Glutamatergic neuron (in vitro differentiated cells): ENCODE results near the gene ORAI2. TPM values are rescaled to one million over a fixed set of nuclear protein-coding genes. Genes with fewer than 3 reads are reported as not detected.

Source experiments
- DNase-seq: peaks from one replicate; pipeline ENCODE4 v3.0.0; 2022
- H3K27ac Mint-ChIP-seq: one replicate; pipeline ENCODE4 v1.8.0; 2020; ENCODE audit warnings: mild to moderate bottlenecking, mixed read lengths, inconsistent platforms; ENCODE audit not compliant: unreplicated experiment
- H3K27me3 Mint-ChIP-seq: one replicate; pipeline ENCODE4 v1.8.0; 2020; ENCODE audit warnings: mild to moderate bottlenecking, moderate library complexity, mixed read lengths, inconsistent platforms; ENCODE audit not compliant: unreplicated experiment
- H3K36me3 Mint-ChIP-seq: one replicate; pipeline ENCODE4 v1.8.0; 2020; ENCODE audit warnings: mild to moderate bottlenecking, mixed read lengths, inconsistent platforms; ENCODE audit not compliant: unreplicated experiment
- H3K4me1 Mint-ChIP-seq: one replicate; pipeline ENCODE4 v1.8.0; 2020; ENCODE audit warnings: mild to moderate bottlenecking, low read depth, mixed read lengths, inconsistent platforms; ENCODE audit not compliant: unreplicated experiment
- H3K4me3 Mint-ChIP-seq: one replicate; pipeline ENCODE4 v1.8.0; 2020; ENCODE audit warnings: mild to moderate bottlenecking, mixed read lengths, inconsistent platforms; ENCODE audit not compliant: unreplicated experiment
- H3K9me3 Mint-ChIP-seq: one replicate; pipeline ENCODE4 v1.8.0; 2020; ENCODE audit warnings: mild to moderate bottlenecking, moderate library complexity, mixed read lengths, inconsistent platforms; ENCODE audit not compliant: unreplicated experiment
- total RNA-seq: library from RNA; stranded (reverse); fragmentation: NEBNext Ultra II Directional; extraction: Animal tissue kit (Norgen Biotek cat#: 25700); gene quantifications from one replicate; pipeline ENCODE4 v1.2.1, GENCODE V29; 2021; ENCODE audit not compliant: unreplicated experiment
- TF ChIP-seq, protein P1 (sequence below): fragments of 200-600 bp; sonication (generic); IDR thresholded peaks from one replicate; pipeline ENCODE4 v1.5.0; 2021; ENCODE audit not compliant: partially characterized antibody, unreplicated experiment

ORAI2 gene
- total RNA-seq, 1 donor from 2014 or later, result 31.8 TPM

GRCh38 chr7:102439963-102440795, 6.8 kb downstream of the ORAI2 start:
- H3K4me1 Mint-ChIP-seq, result peaks cover 12% of the 10 kb centered on the region
- H3K4me3 Mint-ChIP-seq, result no peak overlapping the region

GRCh38 chr7:102444961-102445673, 11.7 kb downstream of the ORAI2 start:
- DNase-seq, result no peak
- H3K27ac Mint-ChIP-seq, result peak overlapping the region; percentile 20
- H3K27me3 Mint-ChIP-seq, result peaks cover 2% of the 10 kb centered on the region
- no peak overlapping the region for H3K4me3 Mint-ChIP-seq
- TF ChIP-seq, protein P1, sequence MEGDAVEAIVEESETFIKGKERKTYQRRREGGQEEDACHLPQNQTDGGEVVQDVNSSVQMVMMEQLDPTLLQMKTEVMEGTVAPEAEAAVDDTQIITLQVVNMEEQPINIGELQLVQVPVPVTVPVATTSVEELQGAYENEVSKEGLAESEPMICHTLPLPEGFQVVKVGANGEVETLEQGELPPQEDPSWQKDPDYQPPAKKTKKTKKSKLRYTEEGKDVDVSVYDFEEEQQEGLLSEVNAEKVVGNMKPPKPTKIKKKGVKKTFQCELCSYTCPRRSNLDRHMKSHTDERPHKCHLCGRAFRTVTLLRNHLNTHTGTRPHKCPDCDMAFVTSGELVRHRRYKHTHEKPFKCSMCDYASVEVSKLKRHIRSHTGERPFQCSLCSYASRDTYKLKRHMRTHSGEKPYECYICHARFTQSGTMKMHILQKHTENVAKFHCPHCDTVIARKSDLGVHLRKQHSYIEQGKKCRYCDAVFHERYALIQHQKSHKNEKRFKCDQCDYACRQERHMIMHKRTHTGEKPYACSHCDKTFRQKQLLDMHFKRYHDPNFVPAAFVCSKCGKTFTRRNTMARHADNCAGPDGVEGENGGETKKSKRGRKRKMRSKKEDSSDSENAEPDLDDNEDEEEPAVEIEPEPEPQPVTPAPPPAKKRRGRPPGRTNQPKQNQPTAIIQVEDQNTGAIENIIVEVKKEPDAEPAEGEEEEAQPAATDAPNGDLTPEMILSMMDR, result no peak
- H3K36me3 Mint-ChIP-seq, result no peaks in the 10 kb centered on the region
- H3K9me3 Mint-ChIP-seq, result peaks cover 2% of the 10 kb centered on the region
- H3K4me1 Mint-ChIP-seq, result peaks cover 7% of the 10 kb centered on the region

More at GRCh38 chr7:102439963-102440795, 6.8 kb downstream of the ORAI2 start:
- H3K36me3 Mint-ChIP-seq, result no peaks in the 10 kb centered on the region
- H3K27ac Mint-ChIP-seq, result no peak overlapping the region
- peaks cover 2% of the 10 kb centered on the region for H3K9me3 Mint-ChIP-seq
- TF ChIP-seq, protein P1, result no peak
- H3K27me3 Mint-ChIP-seq, result peaks cover 2% of the 10 kb centered on the region
- no peak for DNase-seq

DNA sequence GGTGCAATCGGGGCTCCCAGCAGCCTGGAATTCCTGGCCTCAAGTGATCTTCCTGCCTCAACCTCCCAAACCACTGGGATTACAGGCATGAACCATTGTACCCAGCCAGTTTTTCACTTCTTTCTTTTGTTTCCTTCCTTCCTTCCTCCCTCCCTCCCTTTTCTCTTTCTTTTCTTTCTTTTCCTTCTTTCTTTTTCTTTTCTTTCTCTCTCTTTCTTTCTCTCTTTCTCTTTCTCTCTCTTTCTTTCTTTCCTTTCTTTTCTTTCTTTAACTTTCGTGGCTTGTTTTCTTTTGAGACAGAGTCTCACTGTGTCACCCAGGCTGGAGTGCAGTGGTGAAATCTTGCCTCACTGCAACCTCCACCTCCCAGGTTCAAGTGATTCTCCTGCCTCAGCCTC, 12.3 kb downstream of the ORAI2 start:
- Mint-ChIP-seq H3K4me1 (peaks cover 7% of the 10 kb centered on the region), H3K4me3 (no peak overlapping the region), H3K27me3 (peaks cover 4% of the 10 kb centered on the region), H3K36me3 (no peaks in the 10 kb centered on the region), H3K9me3 (peaks cover 2% of the 10 kb centered on the region), H3K27ac (no peak overlapping the region)
- TF ChIP-seq, protein P1, result no peak
- DNase-seq, result no peak

DNA sequence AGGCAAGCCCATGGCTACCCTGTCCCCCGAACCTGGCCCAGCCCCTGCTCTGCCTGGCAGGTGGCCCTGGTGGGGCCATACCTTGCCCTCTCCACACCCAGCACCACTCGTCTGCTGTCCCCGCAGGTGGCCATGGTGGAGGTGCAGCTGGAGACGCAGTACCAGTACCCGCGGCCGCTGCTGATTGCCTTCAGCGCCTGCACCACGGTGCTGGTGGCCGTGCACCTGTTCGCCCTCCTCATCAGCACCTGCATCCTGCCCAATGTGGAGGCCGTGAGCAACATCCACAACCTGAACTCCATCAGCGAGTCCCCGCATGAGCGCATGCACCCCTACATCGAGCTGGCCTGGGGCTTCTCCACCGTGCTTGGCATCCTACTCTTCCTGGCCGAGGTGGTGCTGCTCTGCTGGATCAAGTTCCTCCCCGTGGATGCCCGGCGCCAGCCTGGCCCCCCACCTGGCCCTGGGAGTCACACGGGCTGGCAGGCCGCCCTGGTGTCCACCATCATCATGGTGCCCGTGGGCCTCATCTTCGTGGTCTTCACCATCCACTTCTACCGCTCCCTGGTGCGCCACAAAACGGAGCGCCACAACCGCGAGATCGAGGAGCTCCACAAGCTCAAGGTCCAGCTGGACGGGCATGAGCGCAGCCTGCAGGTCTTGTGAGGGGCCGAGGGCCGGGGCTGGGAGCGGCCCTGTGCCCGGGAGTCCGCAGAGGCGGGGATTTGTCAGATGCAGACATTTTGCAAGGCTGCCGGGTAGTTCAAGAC, 13.2 kb downstream of the ORAI2 start:
- H3K36me3 Mint-ChIP-seq, result no peaks in the 10 kb centered on the region
- H3K27me3 Mint-ChIP-seq, result peaks cover 4% of the 10 kb centered on the region
- peaks cover 2% of the 10 kb centered on the region for H3K9me3 Mint-ChIP-seq
- H3K4me1 Mint-ChIP-seq, result peaks cover 5% of the 10 kb centered on the region
- TF ChIP-seq, protein P1, result no peak
- no peak for DNase-seq
- H3K4me3 Mint-ChIP-seq, result no peak overlapping the region
- H3K27ac Mint-ChIP-seq, result no peak overlapping the region
